AG04450 (cell line): ENCODE data around the gene CNTN1. TPM values are rescaled to one million over a fixed set of nuclear protein-coding genes. Genes with fewer than 3 reads are reported as not detected.

Experiments
- CTCF ChIA-PET: fragments of 300-600, 350-600 bp; formaldehyde crosslinking; extraction: SDS; loops from one replicate; lab custom pipeline; 2022; ENCODE audit warnings: antibody characterized with exemption, inconsistent platforms; lab: Charles Lee
- POLR2A ChIA-PET: fragments of 350-600 bp; formaldehyde crosslinking; extraction: SDS; loops from one replicate; lab custom pipeline; 2021; ENCODE audit warnings: antibody characterized with exemption, inconsistent platforms; lab: Yijun Ruan, JAX
- DNase-seq: peaks from one replicate; pipeline ENCODE4 v3.0.0-alpha.2; 2011; ENCODE audit warnings: low read depth, low spot score
- H3K27ac ChIP-seq: one replicate; pipeline ENCODE4 v1.5.1; 2012; ENCODE audit warnings: low read depth, low read length, control low read depth
- H3K27me3 ChIP-seq: one replicate; pipeline ENCODE4 v1.6.0; 2012; ENCODE audit warnings: low read length; ENCODE audit not compliant: control insufficient read depth, insufficient read depth
- H3K4me3 ChIP-seq: 2 replicates; pipeline ENCODE4 v1.5.1; 2011; ENCODE audit warnings: mild to moderate bottlenecking, low read depth, low read length, control low read depth
- H3K9me3 ChIP-seq: 2 replicates; pipeline ENCODE4 v1.5.1; 2012; ENCODE audit warnings: low read length; ENCODE audit not compliant: control insufficient read depth, insufficient read depth
- CTCF ChIP-seq: IDR thresholded peaks from 2 replicates; pipeline ENCODE4 v1.5.1; 2011; ENCODE audit warnings: low read depth, low read length, control low read depth, inconsistent platforms
- polyA plus RNA-seq: library from polyadenylated mRNA; depleted of rRNA; stranded (reverse); fragments of >200 nt; gene quantifications from 2 replicates; pipeline ENCODE4 v1.2.3, GENCODE V29; 2011

The CNTN1 gene
- polyA plus RNA-seq, 1 experiment, result 0.19 TPM

GRCh38 chr12:41013881-41014642 is 321.8 kb downstream of the CNTN1 start:
- Histone ChIP-seq H3K4me3 (no peak overlapping the region), H3K27me3 (no peaks in the 10 kb centered on the region), H3K27ac (no peak overlapping the region), H3K9me3 (no peaks in the 10 kb centered on the region; the same call in 1 of the 2 replicates)
- CTCF ChIA-PET, result interaction anchor here (0.7 kb wide), 1 partner anchor 837 kb away, joined by 3 read pairs; no protein-coding TSS in a partner anchor
- POLR2A ChIA-PET, result no interaction called here
- no peak for DNase-seq
- no peak for TF ChIP-seq CTCF

- Histone ChIP-seq H3K27me3 (no peaks in the 10 kb centered on the region), H3K4me3 (no peak overlapping the region), H3K9me3 (no peaks in the 10 kb centered on the region; the same call in 1 of the 2 replicates), H3K27ac (no peak overlapping the region)
- ChIA-PET POLR2A (no interaction called here), CTCF (interaction anchor here (0.7 kb wide), 1 partner anchor 837 kb away, joined by 3 read pairs; no protein-coding TSS in a partner anchor)
- no peak for DNase-seq
- no peak for TF ChIP-seq CTCF
These were observed 322.4 kb downstream of the CNTN1 start for GRCh38 chr12:41014643-41015020.

- no peak overlapping the region for H3K4me3 ChIP-seq
- no peaks in the 10 kb centered on the region for H3K9me3 ChIP-seq
- no peaks in the 10 kb centered on the region for H3K27me3 ChIP-seq
- no peak for TF ChIP-seq CTCF
- ChIA-PET POLR2A (no interaction called here), CTCF (no interaction called here)
- DNase-seq, result no peak
- H3K27ac ChIP-seq, result no peak overlapping the region
These were observed 325.8 kb downstream of the CNTN1 start for GRCh38 chr12:41018010-41018409.

GRCh38 chr12:41019461-41019860 is 327.2 kb downstream of the CNTN1 start:
- Histone ChIP-seq H3K27me3 (no peaks in the 10 kb centered on the region), H3K27ac (no peak overlapping the region), H3K9me3 (no peaks in the 10 kb centered on the region), H3K4me3 (no peak overlapping the region)
- TF ChIP-seq CTCF, result no peak
- DNase-seq, result no peak
- ChIA-PET CTCF (no interaction called here), POLR2A (no interaction called here)

GRCh38 chr12:41023836-41024235 is 331.6 kb downstream of the CNTN1 start:
- no peak for DNase-seq
- H3K9me3 ChIP-seq, result no peaks in the 10 kb centered on the region
- H3K4me3 ChIP-seq, result no peak overlapping the region
- ChIA-PET POLR2A (no interaction called here), CTCF (no interaction called here)
- H3K27me3 ChIP-seq, result no peaks in the 10 kb centered on the region
- H3K27ac ChIP-seq, result no peak overlapping the region
- no peak for TF ChIP-seq CTCF
